DLD1 (cell line): ENCODE measurements around the gene SERPINB7.

Experiments
- in situ Hi-C: cut with HindIII; loops from 2 replicates; pipeline ENCODE4 v1.10.0; 2017; ENCODE audit warnings: low sequenced_read_pairs

Gene SERPINB7

GRCh38 chr18:63784787-63785452, 9.7 kb downstream of the SERPINB7 start:
- in situ Hi-C loops = no loop called here

- in situ Hi-C loops = no loop called here
Measured at GRCh38 chr18:63787673-63788072, 12.5 kb downstream of the SERPINB7 start.

- in situ Hi-C loops = no loop called here
Measured at GRCh38 chr18:63788447-63789096, 13.4 kb downstream of the SERPINB7 start.

GRCh38 chr18:63789327-63789726, 14.1 kb downstream of the SERPINB7 start:
- in situ Hi-C loops = no loop called here

GRCh38 chr18:63795606-63796005, 20.4 kb downstream of the SERPINB7 start:
- in situ Hi-C loops = no loop called here

GRCh38 chr18:63799189-63799588, 24.0 kb downstream of the SERPINB7 start:
- in situ Hi-C loops = no loop called here

GRCh38 chr18:63801343-63801742, 26.1 kb downstream of the SERPINB7 start:
- in situ Hi-C loops = no loop called here

GRCh38 chr18:63808125-63808524, 32.9 kb downstream of the SERPINB7 start:
- in situ Hi-C loops = no loop called here

- in situ Hi-C loops = no loop called here
Measured at GRCh38 chr18:63817441-63818051, 42.3 kb downstream of the SERPINB7 start.

- in situ Hi-C loops = no loop called here
Measured at GRCh38 chr18:63818212-63818611, 43.0 kb downstream of the SERPINB7 start.

DNA sequence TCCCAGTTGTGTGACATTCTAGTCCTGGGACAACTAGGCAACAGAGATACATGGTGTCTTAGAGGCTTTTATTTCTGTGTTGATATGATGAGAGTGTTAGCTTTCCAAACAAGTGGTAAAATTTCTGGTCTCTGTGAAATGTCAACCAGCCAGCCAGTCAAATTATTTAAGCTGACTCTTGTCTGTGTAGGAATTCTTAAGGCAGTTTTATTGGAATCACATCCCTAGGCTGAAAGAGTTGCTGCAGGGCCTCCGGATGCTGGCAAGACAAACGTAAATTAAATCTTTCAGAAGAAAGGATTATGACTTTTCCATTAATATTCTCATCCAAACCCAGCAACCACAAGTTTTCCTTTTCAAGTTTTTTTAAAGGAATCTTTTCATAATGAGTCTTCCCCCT, 44.6 kb downstream of the SERPINB7 start:
- in situ Hi-C loops = no loop called here

DNA sequence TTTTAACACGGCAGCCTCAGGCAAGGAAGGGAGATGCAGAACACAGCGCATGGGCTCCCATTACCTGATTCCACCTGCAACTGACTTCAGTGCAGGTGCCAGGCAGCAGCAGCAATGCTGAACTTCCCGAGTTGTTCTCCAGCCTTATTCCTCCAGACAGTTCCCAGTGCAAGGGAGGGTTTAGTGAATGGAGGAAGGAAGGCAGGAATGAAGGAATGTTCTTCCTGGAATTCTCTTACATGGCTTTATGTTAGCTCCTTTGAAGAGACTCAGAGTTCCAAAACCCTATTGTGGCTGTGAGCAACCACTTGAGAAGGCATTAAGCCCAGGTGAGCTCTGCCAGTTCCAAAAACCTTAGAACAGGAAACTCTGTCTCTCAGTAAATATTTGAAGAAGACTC, 45.5 kb downstream of the SERPINB7 start:
- in situ Hi-C loops = no loop called here

DNA sequence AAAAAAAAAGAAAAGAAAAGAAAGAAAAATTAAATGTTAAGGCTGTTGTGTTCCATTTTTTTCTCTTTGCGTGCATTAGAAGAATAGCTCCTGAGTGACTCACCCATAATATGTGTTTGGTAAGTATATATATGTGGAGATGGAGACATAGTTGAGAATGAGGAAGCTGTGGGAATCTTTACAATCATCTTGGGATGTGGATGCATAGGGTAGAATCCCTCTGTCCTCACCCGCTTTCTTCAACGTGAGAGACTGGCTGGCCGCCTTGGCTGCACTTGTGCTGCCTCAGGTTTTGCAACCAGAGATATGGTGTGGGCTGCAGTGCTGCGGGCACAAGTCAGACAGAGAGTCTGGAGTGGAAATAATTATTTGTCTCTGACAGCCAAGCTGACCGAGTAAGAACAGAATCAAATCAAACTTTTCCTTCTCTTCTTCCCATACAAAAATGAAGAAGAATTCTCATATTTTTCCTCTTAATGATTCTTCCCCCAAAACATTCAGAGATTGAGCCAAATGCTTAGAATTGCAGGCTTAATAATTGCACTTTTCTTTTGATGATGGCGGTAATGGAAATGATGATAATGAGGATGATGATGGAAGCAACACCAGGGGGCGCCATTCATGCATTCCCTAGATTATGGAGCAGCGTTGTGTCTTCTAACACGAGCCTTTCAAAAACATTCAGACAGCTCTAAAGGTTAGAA, 48.5 kb downstream of the SERPINB7 start:
- in situ Hi-C loops = no loop called here

DNA sequence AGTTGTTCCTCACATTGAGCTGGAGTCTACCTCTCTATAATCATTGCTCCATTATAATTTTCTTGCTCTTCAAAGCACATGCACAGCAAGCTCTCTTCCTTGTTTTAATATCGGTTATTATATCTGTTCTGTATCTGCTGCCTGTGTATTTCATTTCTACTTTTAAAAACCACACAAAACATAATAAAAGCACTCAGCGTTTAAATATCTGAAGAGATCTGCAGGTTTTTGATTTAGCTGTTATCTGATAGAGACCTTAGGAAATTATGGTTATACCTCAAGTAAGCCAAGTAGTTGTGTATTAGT, 49.0 kb downstream of the SERPINB7 start:
- in situ Hi-C loops = no loop called here

DNA sequence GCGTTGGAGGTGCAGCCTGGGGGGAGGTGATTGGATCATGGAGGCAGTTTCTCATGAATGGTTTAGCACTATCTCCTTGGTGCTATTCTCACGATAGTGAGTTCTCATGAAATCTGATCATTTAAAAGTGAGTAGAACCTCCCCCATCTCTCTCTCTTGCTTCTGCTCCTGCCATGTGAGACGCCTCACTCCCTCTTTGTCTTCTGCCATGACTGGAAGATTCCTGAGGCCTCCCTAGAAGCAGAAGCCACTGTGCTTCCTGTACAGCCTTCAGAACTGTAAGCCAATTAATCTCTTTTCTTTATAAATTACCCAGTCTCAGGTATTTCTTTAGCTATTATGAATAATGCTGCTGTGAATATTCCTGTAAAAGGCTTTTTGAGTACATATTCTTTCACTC, 52.9 kb downstream of the SERPINB7 start:
- in situ Hi-C loops = no loop called here

DNA sequence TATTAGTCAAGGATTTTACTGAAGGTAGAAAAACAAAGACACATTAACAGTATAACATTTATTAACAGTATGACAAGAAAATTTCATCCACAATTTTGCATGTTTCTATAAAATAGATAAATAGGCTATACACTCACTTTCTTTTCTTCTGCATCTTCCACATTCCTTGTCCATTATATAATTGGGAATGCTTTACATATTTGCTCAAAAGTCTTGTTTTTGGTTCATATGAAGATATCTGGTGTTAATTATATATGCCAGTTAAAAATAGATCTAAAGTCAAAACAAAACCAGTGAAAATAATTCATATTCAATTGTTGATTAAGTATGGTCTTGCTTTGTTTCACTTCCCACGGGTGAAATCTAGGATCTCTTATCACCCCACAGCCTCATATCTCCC, 53.4 kb downstream of the SERPINB7 start:
- in situ Hi-C loops = no loop called here

DNA sequence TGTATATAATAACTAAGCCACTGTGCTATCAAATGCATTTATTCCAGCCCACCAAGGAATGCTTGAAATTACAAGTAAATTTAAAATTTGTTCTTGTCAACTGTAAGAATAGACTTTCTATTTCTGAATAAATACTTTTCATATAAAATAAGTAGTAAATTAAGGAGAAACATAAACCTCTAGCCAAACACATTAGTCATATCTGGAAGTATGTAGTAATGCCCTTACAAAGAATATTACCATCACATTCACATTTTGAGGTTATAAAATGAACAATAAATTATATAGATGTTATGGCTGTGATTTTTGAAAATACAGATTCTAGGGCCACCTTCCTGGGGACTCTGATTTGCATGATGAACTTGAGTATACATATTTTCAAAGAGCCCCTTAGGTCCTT, 54.7 kb downstream of the SERPINB7 start:
- in situ Hi-C loops = no loop called here

DNA sequence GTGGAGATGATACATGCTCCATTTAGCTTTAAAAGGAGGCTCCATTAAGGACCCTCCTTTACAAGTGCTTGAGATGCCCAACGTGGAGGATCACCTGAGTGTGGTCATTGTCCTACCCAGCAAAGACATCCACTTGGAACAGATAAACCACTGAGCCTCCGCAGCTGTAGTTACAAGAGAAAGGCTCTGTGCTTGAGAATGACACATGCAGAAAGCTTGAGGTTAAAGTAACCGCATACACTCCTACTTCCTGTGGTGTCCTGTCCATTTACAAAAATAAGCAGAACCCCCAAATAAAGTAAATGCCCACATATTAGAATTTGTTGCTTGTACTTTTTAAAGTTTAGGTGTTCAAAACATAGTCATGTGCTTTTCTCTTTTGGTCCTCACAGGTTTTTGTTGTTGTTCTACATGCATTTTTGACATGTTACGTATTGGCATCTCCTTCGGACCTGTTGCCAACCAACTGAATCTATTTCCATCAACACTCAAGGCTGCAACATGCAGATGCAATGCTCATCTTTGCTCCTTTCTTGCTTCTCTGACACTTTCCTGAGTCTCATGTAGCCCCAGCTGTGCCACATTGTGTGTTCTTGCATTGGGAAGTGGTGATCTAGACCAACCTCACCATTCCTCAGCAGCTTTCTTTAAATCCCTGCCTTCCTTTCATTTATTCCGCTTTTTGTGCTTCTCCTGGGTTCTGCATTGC, 56.0 kb downstream of the SERPINB7 start:
- in situ Hi-C loops = no loop called here

DNA sequence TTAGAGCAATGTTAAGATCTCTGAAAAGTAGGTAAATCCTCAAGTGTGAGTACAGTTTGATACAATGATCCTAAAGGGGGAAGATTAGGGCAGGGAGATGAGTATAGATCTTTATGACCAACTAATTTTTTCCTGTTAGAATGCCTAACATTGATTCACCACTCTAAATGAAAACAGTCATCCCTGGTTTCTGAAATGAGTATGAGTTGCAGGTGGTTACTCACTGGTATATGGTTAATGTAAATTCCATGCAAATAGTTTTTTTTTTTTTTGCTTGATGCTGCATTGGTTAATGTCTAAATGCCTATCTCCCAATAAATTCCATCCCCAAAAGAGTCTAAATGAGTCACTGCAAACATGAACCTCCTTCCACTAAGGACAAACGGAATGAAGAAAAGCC, 57.3 kb downstream of the SERPINB7 start:
- in situ Hi-C loops = no loop called here

- in situ Hi-C loops = no loop called here
Measured at GRCh38 chr18:63834471-63835113, 59.4 kb downstream of the SERPINB7 start.

GRCh38 chr18:63836456-63836855, 61.2 kb downstream of the SERPINB7 start:
- in situ Hi-C loops = no loop called here
